Ishikawa (cell line): ENCODE data around the gene CHEK1.

Source experiments
- CEBPB ChIP-seq: IDR thresholded peaks from 2 replicates; pipeline ENCODE4 v1.6.1; 2012
- CREB1 ChIP-seq: IDR thresholded peaks from 2 replicates; pipeline ENCODE4 v1.6.1; 2012; ENCODE audit warnings: low read depth
- EGR1 ChIP-seq: IDR thresholded peaks from 2 replicates; pipeline ENCODE4 v1.6.1; 2012
- EP300 ChIP-seq: IDR thresholded peaks from 2 replicates; pipeline ENCODE4 v1.6.1; 2012; ENCODE audit warnings: borderline replicate concordance
- FOXM1 ChIP-seq: IDR thresholded peaks from 2 replicates; pipeline ENCODE4 v1.6.1; 2012; ENCODE audit warnings: low read depth, borderline replicate concordance
- NFIC ChIP-seq: IDR thresholded peaks from 2 replicates; pipeline ENCODE4 v1.6.1; 2012
- RAD21 ChIP-seq: IDR thresholded peaks from 2 replicates; pipeline ENCODE4 v1.6.1; 2012; ENCODE audit warnings: low read depth
- TAF1 ChIP-seq: IDR thresholded peaks from 2 replicates; pipeline ENCODE4 v1.6.1; 2012; ENCODE audit warnings: low read depth, mild to moderate bottlenecking
- TCF12 ChIP-seq: IDR thresholded peaks from 2 replicates; pipeline ENCODE4 v1.6.1; 2012; ENCODE audit warnings: low read depth
- TEAD4 ChIP-seq: IDR thresholded peaks from 2 replicates; pipeline ENCODE4 v1.6.1; 2012
- YY1 ChIP-seq: IDR thresholded peaks from 2 replicates; pipeline ENCODE4 v1.6.1; 2012; ENCODE audit warnings: low read depth
- ZBTB7A ChIP-seq: IDR thresholded peaks from 2 replicates; pipeline ENCODE4 v1.6.1; 2012; ENCODE audit warnings: low read depth
- TF ChIP-seq, protein P1 (sequence below): IDR thresholded peaks from 2 replicates; pipeline ENCODE4 v1.6.1; 2012
- TF ChIP-seq, protein P2 (sequence below): IDR thresholded peaks from 2 replicates; pipeline ENCODE4 v1.6.1; 2012; ENCODE audit warnings: low read depth, mild to moderate bottlenecking
- TF ChIP-seq, protein P3 (sequence below): IDR thresholded peaks from 2 replicates; pipeline ENCODE4 v1.6.1; 2012

Gene CHEK1

DNA sequence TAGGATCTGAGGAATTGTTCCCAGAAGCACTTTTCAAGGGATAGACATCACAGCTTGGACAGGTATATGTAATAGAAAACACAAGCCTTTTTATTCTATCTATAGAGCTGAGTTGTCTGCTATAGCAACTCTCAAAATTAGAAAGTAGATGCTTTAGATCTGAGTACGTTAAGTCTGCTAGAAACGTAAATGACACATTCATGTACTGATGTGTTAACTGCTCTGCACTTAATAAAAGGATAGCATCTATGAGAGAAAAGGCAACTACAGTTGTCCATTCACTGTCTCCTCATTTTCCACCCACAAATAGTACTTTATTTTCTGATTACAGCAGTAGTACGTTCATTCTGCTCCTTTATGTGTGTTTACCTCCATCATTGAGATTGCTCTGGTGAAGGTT lies 38.3 kb upstream of the CHEK1 start:
- TF ChIP-seq TCF12, result no peak
- TF ChIP-seq EP300, result no peak
- no peak for TF ChIP-seq YY1
- no peak for TF ChIP-seq TAF1
- TF ChIP-seq FOXM1, result no peak
- TF ChIP-seq, protein P1, sequence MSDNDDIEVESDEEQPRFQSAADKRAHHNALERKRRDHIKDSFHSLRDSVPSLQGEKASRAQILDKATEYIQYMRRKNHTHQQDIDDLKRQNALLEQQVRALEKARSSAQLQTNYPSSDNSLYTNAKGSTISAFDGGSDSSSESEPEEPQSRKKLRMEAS, result no peak
- TF ChIP-seq EGR1, result no peak
- TF ChIP-seq RAD21, result no peak
- TF ChIP-seq CEBPB, result no peak
- no peak for TF ChIP-seq CREB1
- TF ChIP-seq ZBTB7A, result no peak

DNA sequence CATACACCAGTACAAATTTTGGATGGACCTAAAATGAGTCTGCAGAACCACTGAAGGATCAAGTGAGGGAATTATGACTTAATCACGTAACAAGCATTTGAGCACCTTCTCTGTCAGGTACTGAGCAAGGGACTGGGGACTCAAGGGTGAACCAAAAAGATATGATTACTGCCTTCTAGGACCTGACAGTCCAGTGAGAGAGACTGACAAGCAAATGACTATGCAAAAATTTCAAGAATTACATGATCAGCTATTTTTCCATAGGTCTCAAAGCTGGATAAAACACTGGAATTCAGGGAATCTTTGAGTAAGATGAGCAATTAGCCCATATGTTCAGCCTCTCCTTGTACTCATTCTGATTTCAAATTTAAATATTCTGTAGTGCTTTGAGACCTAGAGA lies 37.5 kb upstream of the CHEK1 start:
- TF ChIP-seq YY1 (no peak), EGR1 (no peak), ZBTB7A (no peak), EP300 (no peak), RAD21 (no peak), FOXM1 (no peak), TAF1 (no peak), TEAD4 (no peak), CEBPB (no peak), NFIC (no peak), TCF12 (no peak), CREB1 (no peak)
- TF ChIP-seq, protein P1, result no peak
- TF ChIP-seq, protein P2, sequence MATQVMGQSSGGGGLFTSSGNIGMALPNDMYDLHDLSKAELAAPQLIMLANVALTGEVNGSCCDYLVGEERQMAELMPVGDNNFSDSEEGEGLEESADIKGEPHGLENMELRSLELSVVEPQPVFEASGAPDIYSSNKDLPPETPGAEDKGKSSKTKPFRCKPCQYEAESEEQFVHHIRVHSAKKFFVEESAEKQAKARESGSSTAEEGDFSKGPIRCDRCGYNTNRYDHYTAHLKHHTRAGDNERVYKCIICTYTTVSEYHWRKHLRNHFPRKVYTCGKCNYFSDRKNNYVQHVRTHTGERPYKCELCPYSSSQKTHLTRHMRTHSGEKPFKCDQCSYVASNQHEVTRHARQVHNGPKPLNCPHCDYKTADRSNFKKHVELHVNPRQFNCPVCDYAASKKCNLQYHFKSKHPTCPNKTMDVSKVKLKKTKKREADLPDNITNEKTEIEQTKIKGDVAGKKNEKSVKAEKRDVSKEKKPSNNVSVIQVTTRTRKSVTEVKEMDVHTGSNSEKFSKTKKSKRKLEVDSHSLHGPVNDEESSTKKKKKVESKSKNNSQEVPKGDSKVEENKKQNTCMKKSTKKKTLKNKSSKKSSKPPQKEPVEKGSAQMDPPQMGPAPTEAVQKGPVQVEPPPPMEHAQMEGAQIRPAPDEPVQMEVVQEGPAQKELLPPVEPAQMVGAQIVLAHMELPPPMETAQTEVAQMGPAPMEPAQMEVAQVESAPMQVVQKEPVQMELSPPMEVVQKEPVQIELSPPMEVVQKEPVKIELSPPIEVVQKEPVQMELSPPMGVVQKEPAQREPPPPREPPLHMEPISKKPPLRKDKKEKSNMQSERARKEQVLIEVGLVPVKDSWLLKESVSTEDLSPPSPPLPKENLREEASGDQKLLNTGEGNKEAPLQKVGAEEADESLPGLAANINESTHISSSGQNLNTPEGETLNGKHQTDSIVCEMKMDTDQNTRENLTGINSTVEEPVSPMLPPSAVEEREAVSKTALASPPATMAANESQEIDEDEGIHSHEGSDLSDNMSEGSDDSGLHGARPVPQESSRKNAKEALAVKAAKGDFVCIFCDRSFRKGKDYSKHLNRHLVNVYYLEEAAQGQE, result no peak
- TF ChIP-seq, protein P3, sequence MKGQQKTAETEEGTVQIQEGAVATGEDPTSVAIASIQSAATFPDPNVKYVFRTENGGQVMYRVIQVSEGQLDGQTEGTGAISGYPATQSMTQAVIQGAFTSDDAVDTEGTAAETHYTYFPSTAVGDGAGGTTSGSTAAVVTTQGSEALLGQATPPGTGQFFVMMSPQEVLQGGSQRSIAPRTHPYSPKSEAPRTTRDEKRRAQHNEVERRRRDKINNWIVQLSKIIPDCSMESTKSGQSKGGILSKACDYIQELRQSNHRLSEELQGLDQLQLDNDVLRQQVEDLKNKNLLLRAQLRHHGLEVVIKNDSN, result no peak

DNA sequence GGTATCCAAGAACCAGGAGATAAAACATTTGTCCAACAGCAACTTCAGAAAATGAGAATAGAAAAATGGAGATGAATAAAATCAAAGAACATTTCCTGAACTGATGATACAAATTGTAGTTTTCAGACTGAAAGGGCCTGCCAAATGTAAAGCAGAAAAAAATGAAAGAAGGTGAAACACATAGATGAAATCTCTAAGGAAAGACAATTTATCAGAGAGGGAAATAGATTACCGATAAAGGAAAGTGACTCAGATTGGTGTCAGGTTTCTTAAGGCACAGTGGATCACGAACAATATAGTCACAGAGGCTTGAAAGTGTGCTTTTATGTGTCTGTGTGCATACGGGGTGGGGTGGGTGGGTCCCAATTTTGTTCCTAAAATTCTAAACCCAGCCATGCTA lies 36.5 kb upstream of the CHEK1 start:
- TF ChIP-seq, protein P3, result no peak
- TF ChIP-seq TEAD4, result no peak
- TF ChIP-seq, protein P1, result no peak
- TF ChIP-seq FOXM1, result no peak
- no peak for TF ChIP-seq TCF12
- no peak for TF ChIP-seq TAF1

DNA sequence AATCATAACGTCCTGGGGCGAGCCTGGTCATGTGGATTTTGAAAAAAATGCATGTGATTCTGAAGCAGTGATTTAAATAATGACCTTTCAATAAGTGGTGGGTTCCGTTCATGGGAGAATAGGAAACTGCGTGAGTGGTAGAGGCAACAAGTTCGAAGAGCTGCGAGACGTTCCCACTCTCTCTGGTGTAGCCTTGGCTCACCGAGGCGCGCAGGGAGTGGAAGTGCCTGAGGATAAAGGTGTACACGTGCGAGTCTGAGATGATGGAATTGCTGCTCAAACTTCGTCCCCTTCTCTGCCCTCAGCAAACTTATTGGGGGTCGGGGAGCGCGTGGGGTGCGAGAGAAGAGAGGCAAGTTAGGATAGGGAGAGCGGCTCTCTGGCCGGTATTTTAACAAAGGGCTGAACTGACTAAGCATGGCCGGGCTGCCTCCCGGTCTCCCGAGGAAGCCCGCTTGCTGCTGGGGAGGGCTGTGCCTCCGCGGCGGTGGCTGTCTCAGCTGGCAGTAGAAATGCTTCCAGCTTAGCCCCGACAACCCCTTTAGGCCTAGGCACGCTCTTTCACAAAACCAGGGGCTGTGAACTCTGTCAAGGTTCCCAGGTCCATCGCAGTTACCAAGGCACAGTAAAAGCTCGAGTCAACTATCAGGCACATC lies 33.2 kb upstream of the CHEK1 start:
- TF ChIP-seq NFIC, result no peak
- TF ChIP-seq, protein P1, result peak; percentile 39

DNA sequence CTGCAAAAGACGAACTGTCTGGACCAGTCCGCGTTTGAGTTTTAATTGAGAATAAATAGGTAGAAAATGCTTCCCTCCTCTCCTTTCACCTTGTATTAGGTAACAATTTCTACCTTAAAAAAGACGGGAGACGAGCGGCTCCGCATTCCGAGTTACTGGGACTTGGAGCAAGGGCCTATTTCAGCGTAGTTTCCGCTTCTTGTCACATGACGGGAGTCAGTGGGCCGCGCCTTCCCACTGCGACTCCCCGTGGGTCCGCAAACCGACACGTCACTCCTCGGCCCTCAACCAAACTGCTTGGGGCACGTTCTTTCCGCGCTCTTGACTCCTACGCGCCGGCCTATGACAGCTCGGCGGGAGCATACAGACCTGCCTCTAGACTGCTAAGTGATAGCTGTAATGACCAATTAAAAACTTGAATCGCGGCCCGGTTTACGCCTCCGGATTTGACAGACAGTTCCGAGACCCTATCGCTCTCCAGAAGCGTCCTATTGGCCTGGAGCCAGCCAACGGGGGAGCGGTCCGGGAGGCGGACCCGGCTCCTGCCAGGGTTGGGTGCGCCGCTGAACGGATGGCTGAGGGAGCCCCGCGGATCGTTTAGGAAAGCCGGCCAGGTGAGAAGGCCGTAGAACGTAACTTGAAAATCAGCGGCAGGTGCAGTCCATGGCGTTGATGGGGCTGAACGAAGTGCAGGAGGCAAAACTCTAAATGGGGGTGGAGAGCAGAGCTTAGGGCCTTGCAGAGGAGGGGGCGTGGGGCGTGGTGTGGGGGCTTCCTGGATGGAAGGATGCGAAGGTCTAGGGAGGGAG lies 32.5 kb upstream of the CHEK1 start, which contains the start of gene STT3A:
STT3A (plus strand) TSS at position 548 of the 809 bp plus-strand sequence. CDS start 3,064 bp downstream, outside the sequence.
- TF ChIP-seq CEBPB, result no peak
- peak; percentile 98 for TF ChIP-seq NFIC
- TF ChIP-seq ZBTB7A, result peak; percentile 94
- no peak for TF ChIP-seq EGR1
- no peak for TF ChIP-seq TEAD4
- TF ChIP-seq, protein P2, result no peak
- TF ChIP-seq EP300, result no peak
- TF ChIP-seq TAF1, result peak; percentile 87
- TF ChIP-seq, protein P1, result peak; percentile 80
- TF ChIP-seq YY1, result peak; percentile 79
- TF ChIP-seq FOXM1, result no peak; the same call in 1 of the 2 replicates
- peak; percentile 60; the same call in 1 of the 2 replicates for TF ChIP-seq TCF12
- TF ChIP-seq CREB1, result peak; percentile 82; the same call in 1 of the 2 replicates
- TF ChIP-seq RAD21, result no peak
- TF ChIP-seq, protein P3, result peak; percentile 97
